ENCODE results near the gene SLC27A3.

The SLC27A3 gene

DNA sequence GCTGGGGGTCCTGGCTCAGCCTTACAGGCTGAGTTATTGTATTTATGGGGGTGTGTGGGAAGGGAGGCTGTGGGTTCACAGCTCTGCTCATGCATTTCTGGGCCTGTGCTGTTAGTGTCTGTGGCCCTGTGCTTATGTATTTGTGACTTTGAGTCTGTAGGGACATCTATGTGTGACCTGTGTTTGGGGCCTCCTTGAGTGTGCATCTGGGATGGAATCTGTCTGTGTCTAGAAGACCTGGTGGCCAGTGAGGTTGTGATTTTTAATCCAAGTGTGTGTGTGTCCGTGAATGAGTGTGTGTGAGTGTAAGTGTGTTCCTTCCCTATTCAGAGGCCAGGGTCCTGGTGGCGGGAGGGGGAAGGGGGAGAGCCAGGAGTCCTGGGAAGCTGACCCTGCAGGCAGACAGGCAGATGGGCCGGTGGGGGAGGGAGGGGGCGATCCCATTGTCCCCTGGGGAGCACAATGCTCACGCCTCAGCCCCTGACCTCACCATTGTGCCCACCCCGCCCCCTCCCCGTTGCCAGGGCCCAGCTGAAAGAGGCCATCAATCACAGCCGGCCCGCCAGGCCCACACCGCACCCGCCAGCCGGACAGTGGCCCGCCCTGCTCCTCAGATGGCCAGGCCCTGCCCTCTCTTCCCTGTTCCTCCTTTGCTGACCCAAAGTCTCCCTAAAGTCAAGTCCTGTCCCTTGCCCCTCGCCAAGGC lies 19.6 kb downstream of the SLC27A3 start:
- no peak overlapping the region for H3K4me3 ChIP-seq (ENCODE audit: low read depth, low read length)

DNA sequence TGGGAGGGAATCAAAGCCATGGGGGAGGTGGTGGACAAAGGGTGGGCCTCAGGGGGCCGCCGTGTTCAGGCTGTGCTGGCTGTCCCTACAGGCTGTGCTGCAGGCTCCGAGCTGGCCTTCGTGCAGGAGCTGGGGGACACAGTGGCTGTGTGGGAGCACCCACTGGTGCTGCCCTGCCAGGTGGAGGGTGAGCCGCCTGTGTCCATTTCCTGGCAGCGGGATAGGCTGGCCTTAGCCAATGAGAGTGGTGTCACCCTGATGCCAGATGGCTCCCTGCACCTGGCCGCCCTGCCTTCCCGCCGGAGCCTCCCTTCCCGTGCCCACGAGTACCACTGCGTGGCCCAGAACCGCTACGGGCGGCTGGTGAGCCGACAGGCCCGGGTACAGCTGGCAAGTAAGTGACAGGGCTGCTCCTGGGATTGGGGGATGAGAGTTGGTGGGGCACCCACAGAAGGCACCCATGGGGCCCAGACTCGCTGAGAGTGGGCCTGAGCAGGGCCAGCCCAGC lies 20.2 kb downstream of the SLC27A3 start:
- TF ChIP-seq, protein P1, sequence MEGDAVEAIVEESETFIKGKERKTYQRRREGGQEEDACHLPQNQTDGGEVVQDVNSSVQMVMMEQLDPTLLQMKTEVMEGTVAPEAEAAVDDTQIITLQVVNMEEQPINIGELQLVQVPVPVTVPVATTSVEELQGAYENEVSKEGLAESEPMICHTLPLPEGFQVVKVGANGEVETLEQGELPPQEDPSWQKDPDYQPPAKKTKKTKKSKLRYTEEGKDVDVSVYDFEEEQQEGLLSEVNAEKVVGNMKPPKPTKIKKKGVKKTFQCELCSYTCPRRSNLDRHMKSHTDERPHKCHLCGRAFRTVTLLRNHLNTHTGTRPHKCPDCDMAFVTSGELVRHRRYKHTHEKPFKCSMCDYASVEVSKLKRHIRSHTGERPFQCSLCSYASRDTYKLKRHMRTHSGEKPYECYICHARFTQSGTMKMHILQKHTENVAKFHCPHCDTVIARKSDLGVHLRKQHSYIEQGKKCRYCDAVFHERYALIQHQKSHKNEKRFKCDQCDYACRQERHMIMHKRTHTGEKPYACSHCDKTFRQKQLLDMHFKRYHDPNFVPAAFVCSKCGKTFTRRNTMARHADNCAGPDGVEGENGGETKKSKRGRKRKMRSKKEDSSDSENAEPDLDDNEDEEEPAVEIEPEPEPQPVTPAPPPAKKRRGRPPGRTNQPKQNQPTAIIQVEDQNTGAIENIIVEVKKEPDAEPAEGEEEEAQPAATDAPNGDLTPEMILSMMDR (IDR thresholded peaks at IDR 0.05; ENCODE audit: low read depth, low read length) = no peak
- TF ChIP-seq, protein P2, sequence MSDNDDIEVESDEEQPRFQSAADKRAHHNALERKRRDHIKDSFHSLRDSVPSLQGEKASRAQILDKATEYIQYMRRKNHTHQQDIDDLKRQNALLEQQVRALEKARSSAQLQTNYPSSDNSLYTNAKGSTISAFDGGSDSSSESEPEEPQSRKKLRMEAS (IDR thresholded peaks at IDR 0.05; ENCODE audit: low read depth, low read length) = no peak
- TF ChIP-seq POLR2A (IDR thresholded peaks at IDR 0.05; ENCODE audit: extremely low read depth, insufficient read length) (no peak), MYC (IDR thresholded peaks at IDR 0.05; ENCODE audit: low read depth, low read length) (no peak)
- no peak overlapping the region for H3K4me3 ChIP-seq (ENCODE audit: low read depth, low read length)
- no peak for DNase-seq (ENCODE audit: low read depth)

More for the DNA sequence above, 19.6 kb downstream of the SLC27A3 start:
- no peak for DNase-seq (ENCODE audit: low read depth)
- TF ChIP-seq, protein P2 (IDR thresholded peaks at IDR 0.05; ENCODE audit: low read depth, low read length) = no peak
- TF ChIP-seq, protein P1 (IDR thresholded peaks at IDR 0.05; ENCODE audit: low read depth, low read length) = no peak
- TF ChIP-seq MYC (IDR thresholded peaks at IDR 0.05; ENCODE audit: low read depth, low read length) (no peak), POLR2A (IDR thresholded peaks at IDR 0.05; ENCODE audit: extremely low read depth, insufficient read length) (no peak)

DNA sequence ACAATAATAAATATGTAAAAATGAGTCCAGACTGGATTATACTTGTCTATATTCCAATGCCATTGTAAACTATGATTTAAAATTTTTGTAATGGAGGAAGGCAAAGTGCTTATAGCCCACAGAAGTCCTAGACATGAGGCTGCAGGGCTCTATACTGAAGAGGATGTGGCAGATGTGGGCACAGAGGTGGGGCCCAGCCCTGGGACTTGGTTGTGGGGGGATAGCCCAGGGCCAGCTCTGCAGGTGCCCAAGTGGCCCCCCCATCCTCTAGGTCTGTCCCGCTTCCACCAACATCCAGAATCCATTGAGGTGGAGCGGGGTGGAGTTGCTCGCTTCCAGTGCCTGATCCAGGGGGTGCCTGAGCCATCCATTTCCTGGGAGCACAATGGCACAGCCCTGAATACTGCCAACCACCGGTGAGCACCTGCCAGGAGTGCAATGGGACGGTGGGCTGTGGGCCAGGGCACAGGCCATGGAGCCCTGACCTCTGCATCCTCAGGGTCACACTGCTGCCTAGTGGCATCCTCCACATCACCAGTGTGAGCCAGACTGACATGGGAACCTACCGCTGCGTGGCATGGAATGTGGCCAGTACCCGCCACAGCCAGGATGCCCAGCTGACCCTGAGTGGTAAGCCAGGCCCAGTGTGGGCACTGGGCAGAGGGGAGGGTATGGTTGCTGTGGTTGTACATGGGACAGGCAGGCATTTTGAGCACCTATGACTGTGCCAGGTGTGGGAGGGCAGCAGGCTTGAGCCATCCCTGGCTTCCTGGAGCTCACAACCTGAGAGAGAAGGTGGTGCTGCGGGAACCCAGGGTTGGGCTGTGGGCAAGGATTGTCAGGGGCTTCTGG lies 21.0 kb downstream of the SLC27A3 start:
- no peak overlapping the region for H3K4me3 ChIP-seq (ENCODE audit: low read depth, low read length)
- no peak for DNase-seq (ENCODE audit: low read depth)
- no peak for TF ChIP-seq POLR2A (IDR thresholded peaks at IDR 0.05; ENCODE audit: extremely low read depth, insufficient read length)
- TF ChIP-seq, protein P1 (IDR thresholded peaks at IDR 0.05; ENCODE audit: low read depth, low read length) = no peak
- TF ChIP-seq, protein P2 (IDR thresholded peaks at IDR 0.05; ENCODE audit: low read depth, low read length) = no peak
- no peak for TF ChIP-seq MYC (IDR thresholded peaks at IDR 0.05; ENCODE audit: low read depth, low read length)

DNA sequence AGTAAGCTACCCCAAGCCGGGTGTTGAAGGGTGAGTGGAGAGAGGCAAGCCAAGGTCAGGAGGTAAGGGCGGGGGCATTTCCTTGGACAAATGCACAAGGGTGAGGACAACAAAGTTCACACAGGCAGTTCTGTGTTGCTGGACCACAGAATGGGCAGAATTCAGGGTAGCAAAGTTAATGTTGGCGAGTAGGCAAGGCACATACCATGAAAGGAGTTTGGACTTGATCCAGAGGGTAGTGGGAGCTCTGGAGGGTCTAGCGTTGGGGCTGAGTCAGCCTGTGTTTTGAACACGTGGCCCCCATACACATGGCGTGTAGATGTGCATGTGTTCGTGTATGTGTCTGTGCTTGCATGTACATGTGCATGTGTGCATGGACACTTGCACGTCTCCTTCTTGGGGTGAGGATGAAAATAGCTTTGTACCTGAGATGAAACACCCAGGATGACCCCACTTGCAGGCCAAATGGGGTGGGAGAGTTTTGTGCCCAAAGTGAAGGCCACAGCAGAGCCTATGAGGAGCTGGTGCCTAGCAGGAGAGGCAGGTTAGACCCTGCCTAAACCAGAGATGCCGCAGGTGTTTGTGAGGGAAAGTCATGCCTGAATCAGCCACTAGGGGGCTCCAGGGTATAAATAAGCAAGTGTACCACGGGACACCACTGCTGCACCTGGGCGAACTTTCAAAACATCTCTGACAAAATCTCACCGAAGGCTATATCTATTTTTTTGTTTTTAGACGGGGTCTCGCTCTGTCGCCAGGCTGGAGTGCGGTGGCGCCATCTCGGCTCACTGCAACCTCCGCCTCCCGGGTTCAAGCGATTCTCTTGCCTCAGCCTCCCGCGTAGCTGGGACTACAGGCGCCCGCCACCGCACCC lies 21.8 kb downstream of the SLC27A3 start:
- H3K4me3 ChIP-seq (ENCODE audit: low read depth, low read length) = no peak overlapping the region
- TF ChIP-seq, protein P1 (IDR thresholded peaks at IDR 0.05; ENCODE audit: low read depth, low read length) = peak; percentile 80
- TF ChIP-seq, protein P2 (IDR thresholded peaks at IDR 0.05; ENCODE audit: low read depth, low read length) = peak; percentile 52
- TF ChIP-seq POLR2A (IDR thresholded peaks at IDR 0.05; ENCODE audit: extremely low read depth, insufficient read length) (no peak), MYC (IDR thresholded peaks at IDR 0.05; ENCODE audit: low read depth, low read length) (peak; percentile 34; the same call in 1 of the 2 replicates)
- peak; percentile 77 for DNase-seq (ENCODE audit: low read depth)

DNA sequence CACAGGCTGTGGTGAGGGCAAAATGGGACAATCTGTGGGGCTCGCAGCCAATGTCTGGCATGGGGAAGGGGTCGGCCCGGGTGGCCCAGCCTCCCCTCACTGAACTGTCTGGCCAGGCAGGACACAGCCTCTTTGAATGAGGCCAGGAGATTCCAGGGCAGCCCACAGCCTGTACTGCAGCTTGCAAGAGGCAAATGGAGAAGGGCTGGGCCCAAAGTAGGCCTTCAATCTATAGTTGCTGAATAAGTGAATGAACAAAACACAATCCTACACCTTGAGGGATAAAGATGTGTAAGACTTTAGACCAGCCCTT lies 23.2 kb downstream of the SLC27A3 start:
- no peak for DNase-seq (ENCODE audit: low read depth)
- TF ChIP-seq, protein P2 (IDR thresholded peaks at IDR 0.05; ENCODE audit: low read depth, low read length) = no peak
- no peak for TF ChIP-seq MYC (IDR thresholded peaks at IDR 0.05; ENCODE audit: low read depth, low read length)
- TF ChIP-seq, protein P1 (IDR thresholded peaks at IDR 0.05; ENCODE audit: low read depth, low read length) = no peak
- no peak for TF ChIP-seq POLR2A (IDR thresholded peaks at IDR 0.05; ENCODE audit: extremely low read depth, insufficient read length)
- no peak overlapping the region for H3K4me3 ChIP-seq (ENCODE audit: low read depth, low read length)
